Left kidney (tissue), 1 donor: Measurements from ENCODE around the gene CCDC178. TPM values are rescaled to one million over a fixed set of nuclear protein-coding genes. Genes with fewer than 3 reads are reported as not detected.

Experiments
- polyA plus RNA-seq: library from polyadenylated mRNA; unstranded; fragments of 120-200 nt; gene quantifications from one replicate; pipeline ENCODE4 v1.2.1, GENCODE V29; 2013; ENCODE audit not compliant: insufficient read length

The CCDC178 gene
- polyA plus RNA-seq, 1 donor, result 1.6 TPM

Other genes with a start within 250 kb of the CCDC178 start
- gene ASXL3, start 137.5 kb upstream of the CCDC178 start, polyA plus RNA-seq, result 7.8 TPM